Measurements from ENCODE around the gene TBC1D19.

- TF ChIP-seq POLR2A (IDR thresholded peaks at IDR 0.05; ENCODE audit: low read depth, low read length) (no peak), CTCF (conservative IDR thresholded peaks at IDR 0.05; ENCODE audit: low read depth, low read length) (no peak), BHLHE40 (IDR thresholded peaks at IDR 0.05; ENCODE audit: low read depth, low read length) (no peak), USF2 (IDR thresholded peaks at IDR 0.05; ENCODE audit: low read depth, low read length) (no peak), MXI1 (IDR thresholded peaks at IDR 0.05; ENCODE audit: borderline replicate concordance, low read depth, low read length) (no peak), ELK1 (IDR thresholded peaks at IDR 0.05; ENCODE audit: borderline replicate concordance, low read depth, low read length) (no peak), RAD21 (IDR thresholded peaks at IDR 0.05; ENCODE audit: low read length) (no peak), SMC3 (IDR thresholded peaks at IDR 0.05; ENCODE audit: low read depth, low read length) (no peak), CEBPB (IDR thresholded peaks at IDR 0.05; ENCODE audit: low read depth, low read length) (no peak), MAZ (IDR thresholded peaks at IDR 0.05; ENCODE audit: borderline replicate concordance, low read depth, low read length) (no peak), CHD1 (IDR thresholded peaks at IDR 0.05; ENCODE audit: low read depth, low read length) (no peak), NFE2L2 (IDR thresholded peaks at IDR 0.05; ENCODE audit: low read depth, low read length) (no peak)
Observed at GRCh38 chr4:26780539-26780938, 196.7 kb downstream of the TBC1D19 start.

Data from IMR-90 (cell line).